ENCODE results near the gene KANK2.
A peak's percentile ranks its signal among the peaks of the same experiment; 100 is the strongest.

KANK2 gene

DNA sequence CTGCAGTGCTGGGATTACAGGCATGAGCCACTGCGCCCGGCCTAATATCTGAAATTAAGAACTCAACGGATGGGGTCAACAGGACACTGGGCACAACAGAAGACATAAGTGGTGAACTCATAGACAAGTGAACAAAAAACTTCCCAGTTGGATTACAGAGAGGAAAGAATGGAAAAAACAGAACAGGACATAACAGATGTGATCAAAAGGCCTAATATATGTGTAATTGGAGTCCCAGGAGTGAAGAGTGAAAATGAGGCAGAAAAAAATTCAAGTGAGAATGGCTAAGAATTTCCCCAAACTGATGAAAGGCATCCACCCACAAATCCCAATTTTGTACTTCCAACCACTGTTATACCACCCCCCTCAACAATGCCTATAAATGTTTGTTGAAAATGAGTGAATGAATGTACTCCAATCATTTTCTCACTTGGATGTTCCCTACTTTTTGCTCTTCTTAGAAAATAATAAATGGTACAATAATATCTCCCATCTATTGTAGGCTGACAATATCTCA is 23.8 kb upstream of the KANK2 start:
- Histone ChIP-seq H3K4me3 (ENCODE audit: low read depth, low read length) (no peak overlapping the region), H3K9me3 (no peaks in the 10 kb centered on the region), H3K4me1 (no peaks in the 10 kb centered on the region), H3K36me3 (no peaks in the 10 kb centered on the region), H3K27me3 (no peaks in the 10 kb centered on the region)
- DNase-seq, result no peak
- TF ChIP-seq, protein P1, sequence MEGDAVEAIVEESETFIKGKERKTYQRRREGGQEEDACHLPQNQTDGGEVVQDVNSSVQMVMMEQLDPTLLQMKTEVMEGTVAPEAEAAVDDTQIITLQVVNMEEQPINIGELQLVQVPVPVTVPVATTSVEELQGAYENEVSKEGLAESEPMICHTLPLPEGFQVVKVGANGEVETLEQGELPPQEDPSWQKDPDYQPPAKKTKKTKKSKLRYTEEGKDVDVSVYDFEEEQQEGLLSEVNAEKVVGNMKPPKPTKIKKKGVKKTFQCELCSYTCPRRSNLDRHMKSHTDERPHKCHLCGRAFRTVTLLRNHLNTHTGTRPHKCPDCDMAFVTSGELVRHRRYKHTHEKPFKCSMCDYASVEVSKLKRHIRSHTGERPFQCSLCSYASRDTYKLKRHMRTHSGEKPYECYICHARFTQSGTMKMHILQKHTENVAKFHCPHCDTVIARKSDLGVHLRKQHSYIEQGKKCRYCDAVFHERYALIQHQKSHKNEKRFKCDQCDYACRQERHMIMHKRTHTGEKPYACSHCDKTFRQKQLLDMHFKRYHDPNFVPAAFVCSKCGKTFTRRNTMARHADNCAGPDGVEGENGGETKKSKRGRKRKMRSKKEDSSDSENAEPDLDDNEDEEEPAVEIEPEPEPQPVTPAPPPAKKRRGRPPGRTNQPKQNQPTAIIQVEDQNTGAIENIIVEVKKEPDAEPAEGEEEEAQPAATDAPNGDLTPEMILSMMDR (IDR thresholded peaks at IDR 0.05; ENCODE audit: low read depth, low read length), result no peak

DNA sequence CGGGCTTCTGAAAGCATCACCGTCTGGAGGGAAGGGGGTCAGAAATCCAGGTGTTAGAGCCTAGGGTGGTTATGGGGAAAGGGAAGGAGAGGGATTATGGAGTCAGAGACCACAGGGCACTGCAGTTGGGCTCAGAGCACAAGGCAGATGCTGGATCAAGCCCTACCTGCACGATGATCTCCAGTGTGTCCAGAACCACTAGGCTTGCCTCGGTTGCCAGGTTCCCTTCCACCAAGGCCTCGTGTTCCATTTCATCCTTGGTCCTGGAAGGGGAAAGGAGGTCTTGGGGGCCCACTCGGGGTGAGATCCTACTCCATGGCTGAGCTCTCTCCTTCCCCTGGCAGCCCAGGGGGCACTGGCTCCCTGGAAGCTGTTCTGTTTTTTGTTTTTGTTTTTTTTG is 17.0 kb upstream of the KANK2 start:
- Histone ChIP-seq H3K4me3 (ENCODE audit: low read depth, low read length) (no peak overlapping the region), H3K4me1 (no peaks in the 10 kb centered on the region), H3K27me3 (peaks cover 3% of the 10 kb centered on the region; the same call in 1 of the 2 replicates), H3K9me3 (peaks cover 6% of the 10 kb centered on the region; the same call in 1 of the 2 replicates), H3K36me3 (no peaks in the 10 kb centered on the region)
- TF ChIP-seq, protein P1 (IDR thresholded peaks at IDR 0.05; ENCODE audit: low read depth, low read length), result no peak
- DNase-seq, result no peak

DNA sequence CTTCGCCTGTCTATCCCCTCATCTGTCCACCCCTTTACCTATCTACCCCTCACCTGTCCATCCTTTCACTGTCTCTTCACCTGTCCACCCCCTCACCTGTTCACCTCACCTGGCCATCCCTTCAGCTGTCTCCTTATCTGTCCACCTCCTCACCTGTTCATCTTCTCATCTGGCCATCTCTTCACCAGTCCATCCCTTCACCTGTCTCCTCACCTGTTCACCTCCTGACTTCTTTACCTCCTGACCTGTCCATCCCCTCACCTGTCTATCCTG is 13.2 kb upstream of the KANK2 start:
- TF ChIP-seq, protein P1 (IDR thresholded peaks at IDR 0.05; ENCODE audit: low read depth, low read length), result no peak
- no peak for DNase-seq
- H3K36me3 ChIP-seq, result no peaks in the 10 kb centered on the region
- H3K4me3 ChIP-seq (ENCODE audit: low read depth, low read length), result no peak overlapping the region
- peaks cover 6% of the 10 kb centered on the region; the same call in 1 of the 2 replicates for H3K9me3 ChIP-seq
- H3K4me1 ChIP-seq, result no peaks in the 10 kb centered on the region
- peaks cover 3% of the 10 kb centered on the region; the same call in 1 of the 2 replicates for H3K27me3 ChIP-seq

DNA sequence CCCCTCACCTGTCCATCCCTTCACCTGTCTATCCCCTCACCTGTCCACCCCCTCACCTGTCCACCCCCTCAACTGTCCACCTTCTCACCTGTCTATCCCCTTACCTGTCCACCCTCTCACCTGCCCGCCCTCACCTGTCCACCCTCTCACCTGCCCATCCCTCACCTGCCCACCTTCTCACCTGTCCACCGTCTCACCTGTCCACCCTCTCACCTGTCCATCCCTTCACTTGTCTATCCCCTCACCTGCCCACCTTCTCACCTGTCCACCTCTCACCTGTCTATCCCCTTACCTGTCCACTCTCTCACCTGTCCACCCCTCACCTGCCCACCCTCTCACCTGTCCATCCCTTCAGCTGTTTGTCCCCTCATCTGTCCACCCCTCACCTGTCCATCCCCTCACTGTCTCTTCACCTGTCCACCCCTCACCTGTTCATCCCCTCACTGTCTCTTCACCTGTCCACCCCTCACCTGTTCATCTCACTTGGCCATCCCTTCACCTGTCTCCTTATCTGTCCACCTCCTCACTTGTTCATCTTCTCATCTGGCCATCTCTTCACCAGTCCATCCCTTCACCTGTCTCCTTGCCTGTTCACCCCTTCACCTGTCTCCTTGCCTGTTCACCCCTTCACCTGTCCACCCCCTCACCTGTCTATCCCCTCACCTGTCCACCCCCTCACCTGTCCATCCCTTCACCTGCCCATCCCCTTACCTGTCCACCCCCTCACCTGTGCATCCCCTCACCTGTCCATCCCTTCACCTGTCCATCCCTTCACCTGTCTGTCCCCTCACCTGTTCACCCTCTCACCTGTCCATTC is 12.7 kb upstream of the KANK2 start:
- Histone ChIP-seq H3K4me3 (ENCODE audit: low read depth, low read length) (no peak overlapping the region), H3K4me1 (no peaks in the 10 kb centered on the region), H3K9me3 (peaks cover 6% of the 10 kb centered on the region; the same call in 1 of the 2 replicates), H3K27me3 (peaks cover 3% of the 10 kb centered on the region; the same call in 1 of the 2 replicates), H3K36me3 (no peaks in the 10 kb centered on the region)
- TF ChIP-seq, protein P1 (IDR thresholded peaks at IDR 0.05; ENCODE audit: low read depth, low read length), result no peak
- DNase-seq, result no peak

DNA sequence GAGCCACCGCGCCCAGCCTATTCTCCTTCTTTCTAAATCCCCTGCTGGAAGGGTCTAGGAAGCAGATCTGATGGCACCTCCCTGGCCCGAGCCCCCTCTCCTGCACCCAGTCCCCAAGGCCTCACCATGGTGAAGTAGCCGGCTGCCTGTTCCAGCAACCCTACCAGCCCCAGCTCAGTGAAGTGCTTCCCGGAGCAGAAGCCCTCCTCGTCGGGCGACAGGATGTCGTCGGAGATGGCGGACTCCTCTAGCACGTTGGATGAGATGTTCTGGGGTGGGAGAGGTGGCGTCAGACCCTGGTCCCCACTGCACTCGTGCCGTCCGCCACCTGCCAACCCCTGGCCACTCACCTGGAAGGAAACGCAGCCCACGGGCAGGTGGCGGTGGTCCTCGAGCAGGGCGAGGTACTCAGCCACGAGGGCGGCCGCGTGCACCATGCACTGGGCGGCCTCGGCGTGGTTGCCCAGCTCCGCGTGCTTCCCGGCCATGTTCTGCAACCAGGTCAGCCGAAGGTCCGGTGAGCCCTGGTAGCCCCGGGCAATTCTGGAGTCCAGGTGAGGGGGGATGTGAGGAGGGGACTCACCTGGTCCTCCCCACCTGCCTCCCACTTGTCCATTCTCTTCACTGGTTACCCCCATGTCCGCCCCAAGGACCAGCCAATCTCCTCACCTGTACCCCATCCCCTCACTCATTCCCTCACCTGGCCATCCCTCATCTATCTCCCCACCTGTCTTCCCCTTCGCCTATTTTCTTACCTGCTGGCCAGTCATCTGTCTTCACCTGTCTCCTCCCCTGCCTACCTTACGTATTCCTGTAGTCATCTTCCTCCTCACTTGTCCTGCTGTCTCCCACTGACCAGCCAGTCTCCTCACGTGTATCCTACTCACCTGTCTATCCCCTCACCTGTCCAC is 11.5 kb upstream of the KANK2 start:
- Histone ChIP-seq H3K27me3 (peaks cover 3% of the 10 kb centered on the region; the same call in 1 of the 2 replicates), H3K36me3 (no peaks in the 10 kb centered on the region), H3K4me3 (ENCODE audit: low read depth, low read length) (no peak overlapping the region), H3K4me1 (peaks cover under 1% of the 10 kb centered on the region), H3K9me3 (peaks cover 6% of the 10 kb centered on the region; the same call in 1 of the 2 replicates)
- TF ChIP-seq, protein P1 (IDR thresholded peaks at IDR 0.05; ENCODE audit: low read depth, low read length), result no peak
- peak; percentile 56 for DNase-seq
